ENCODE data around the gene SIPA1L3.

The SIPA1L3 gene

GRCh38 chr19:38095411-38096308 lies 188.7 kb downstream of the SIPA1L3 start:
- H3K4me3 ChIP-seq (ENCODE audit: low read depth, low read length): no peak overlapping the region

DNA sequence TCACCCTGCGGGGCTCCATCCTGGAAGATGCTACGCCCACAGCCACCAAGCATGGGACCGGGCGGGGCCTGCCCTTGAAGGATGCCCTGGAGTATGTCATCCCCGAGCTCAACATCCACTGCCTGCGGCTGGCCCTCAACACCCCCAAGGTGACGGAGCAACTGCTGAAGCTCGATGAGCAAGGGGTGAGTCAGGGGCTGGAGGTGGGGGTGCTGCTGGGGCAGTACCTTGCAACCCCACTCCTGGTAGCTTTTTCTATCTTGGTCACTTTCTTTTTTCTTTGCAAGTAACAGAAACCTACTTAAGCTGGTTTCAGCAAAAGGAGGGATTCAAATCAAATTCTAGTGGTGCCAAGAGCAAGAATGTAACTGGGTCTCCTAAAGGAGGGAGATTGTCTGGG lies 193.0 kb downstream of the SIPA1L3 start:
- no peak overlapping the region for H3K4me3 ChIP-seq (ENCODE audit: low read depth, low read length)

GRCh38 chr19:38100589-38100988 lies 193.6 kb downstream of the SIPA1L3 start:
- H3K4me3 ChIP-seq (ENCODE audit: low read depth, low read length): no peak overlapping the region

DNA sequence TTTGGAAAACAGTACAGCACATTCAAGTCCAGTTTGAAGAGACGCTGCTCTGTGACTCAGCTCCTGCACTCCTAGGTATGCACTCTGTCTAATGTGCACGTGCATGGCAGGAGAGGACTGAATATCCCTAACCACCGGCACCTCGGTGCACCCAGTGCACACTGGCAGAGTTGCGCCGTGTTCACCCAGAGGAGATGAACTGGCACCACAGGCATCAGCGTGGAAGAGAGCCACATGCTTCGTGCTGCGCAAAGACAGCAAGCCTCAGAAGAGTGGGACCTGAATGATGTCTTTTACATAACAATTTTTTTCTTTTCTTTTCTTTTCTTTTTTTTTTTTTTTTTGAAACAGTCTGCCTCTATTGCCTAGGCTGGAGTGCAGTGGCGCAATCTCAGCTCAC lies 194.7 kb downstream of the SIPA1L3 start:
- no peak overlapping the region for H3K4me3 ChIP-seq (ENCODE audit: low read depth, low read length)

GRCh38 chr19:38105574-38105973 lies 198.6 kb downstream of the SIPA1L3 start:
- H3K4me3 ChIP-seq (ENCODE audit: low read depth, low read length): no peak overlapping the region

- no peak overlapping the region for H3K4me3 ChIP-seq (ENCODE audit: low read depth, low read length)
Observed at GRCh38 chr19:38107129-38107528, 200.1 kb downstream of the SIPA1L3 start.

GRCh38 chr19:38111898-38112297 lies 204.9 kb downstream of the SIPA1L3 start:
- H3K4me3 ChIP-seq (ENCODE audit: low read depth, low read length): no peak overlapping the region

DNA sequence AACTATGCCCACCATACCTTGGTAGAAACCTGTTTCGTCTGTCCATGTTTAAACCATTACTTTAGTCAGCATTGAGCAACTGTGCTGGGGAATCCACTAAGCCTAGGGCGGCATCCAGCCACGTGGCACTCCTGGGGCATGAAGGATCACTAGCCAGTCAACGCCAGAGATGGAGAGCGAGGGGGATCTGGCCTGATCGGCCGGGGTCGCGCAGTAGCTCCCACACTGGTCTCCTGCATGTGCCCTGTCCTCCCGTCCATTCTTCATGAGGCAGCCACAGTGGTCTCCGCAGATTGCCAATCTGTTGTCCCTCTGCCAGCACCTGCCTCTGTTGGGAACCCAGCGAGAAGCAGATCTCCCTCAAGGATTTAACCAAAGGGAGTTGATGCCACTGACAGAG lies 207.6 kb downstream of the SIPA1L3 start:
- no peak overlapping the region for H3K4me3 ChIP-seq (ENCODE audit: low read depth, low read length)

DNA sequence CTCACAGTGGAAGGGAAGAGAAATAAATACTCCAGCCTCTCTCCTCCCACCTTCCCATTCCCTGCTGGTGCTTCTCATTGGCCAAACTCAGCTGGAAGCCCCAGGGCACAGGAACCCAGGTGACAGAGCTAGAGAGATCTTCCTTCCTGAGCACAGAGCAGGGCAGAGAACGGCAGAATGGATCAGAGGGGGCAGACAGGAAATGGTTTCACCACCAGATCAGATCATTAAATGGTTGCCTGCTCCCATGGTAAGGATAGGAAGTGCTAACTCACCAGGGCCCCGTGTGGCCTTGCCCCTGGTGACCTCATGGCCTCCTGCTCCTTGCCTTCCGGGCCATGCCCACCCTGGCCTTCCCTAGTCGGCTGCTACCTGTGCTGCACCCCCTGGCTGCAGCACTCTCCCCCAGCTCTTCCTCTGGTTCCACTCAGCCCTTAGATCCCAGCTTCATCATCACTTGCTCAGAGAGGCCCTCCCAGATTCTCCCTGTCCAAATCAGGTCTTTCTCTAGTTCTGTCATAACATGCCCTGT lies 208.3 kb downstream of the SIPA1L3 start:
- no peak overlapping the region for H3K4me3 ChIP-seq (ENCODE audit: low read depth, low read length)

- H3K4me3 ChIP-seq (ENCODE audit: low read depth, low read length): no peak overlapping the region
Observed at GRCh38 chr19:38118176-38118575, 211.2 kb downstream of the SIPA1L3 start.

DNA sequence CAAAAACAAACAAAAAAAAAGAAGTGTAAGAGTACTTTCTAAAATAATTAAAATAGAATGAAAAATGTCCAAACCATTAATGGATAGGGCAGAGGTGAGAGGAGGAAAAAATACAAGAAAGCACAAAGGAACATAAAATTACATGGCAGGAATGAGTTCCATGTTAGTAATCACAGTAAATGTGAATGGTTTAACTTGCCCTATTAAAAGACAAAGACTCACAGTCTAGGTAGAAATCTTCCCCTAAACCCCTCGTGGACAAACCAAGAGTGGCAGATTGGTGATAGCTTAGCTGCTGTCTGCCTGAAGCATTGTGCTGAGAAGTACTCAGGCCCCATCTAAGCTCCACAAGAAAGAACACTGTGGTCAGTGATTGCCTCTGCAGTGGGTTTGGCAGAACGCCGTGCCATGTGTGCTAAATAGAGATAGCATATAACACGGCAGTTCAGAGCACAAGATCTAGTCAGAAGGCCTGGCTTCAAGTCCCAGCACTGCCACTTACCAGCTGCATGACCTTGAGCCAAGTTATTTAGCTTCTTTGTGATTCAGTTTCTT lies 213.5 kb downstream of the SIPA1L3 start:
- no peak overlapping the region for H3K4me3 ChIP-seq (ENCODE audit: low read depth, low read length)

DNA sequence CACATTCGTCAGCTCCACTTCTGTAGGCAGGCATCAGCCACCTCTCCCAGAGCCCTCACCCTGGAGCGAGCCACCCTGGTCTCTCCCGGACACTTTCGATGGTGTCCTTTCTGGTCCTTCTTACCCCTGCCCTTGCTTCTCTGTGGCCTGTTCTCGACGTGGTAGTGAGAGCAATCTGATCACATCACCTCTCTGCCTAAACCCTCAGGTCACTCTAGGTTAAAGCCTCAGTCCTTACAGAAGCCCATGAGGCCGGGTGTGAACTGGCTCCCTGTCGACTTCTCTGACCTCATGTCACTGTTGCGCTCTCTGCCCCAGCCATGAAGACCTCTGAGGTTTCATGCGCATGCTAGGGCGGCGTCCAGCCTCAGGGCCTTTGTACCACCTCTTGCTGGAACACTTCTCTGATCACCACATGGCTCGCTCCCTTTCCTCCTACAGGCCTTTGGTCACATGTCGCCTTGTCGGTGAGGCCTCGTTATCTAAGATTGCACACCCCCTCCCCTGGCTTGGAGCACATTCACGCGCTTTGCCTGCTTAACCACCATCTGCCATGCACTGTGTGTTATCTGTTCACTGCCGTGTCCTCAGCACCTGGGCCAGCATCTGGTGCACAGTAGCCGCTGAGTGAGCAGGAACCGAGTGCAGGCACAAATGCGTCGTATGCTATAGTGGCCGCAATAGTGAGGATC lies 215.5 kb downstream of the SIPA1L3 start:
- no peak overlapping the region for H3K4me3 ChIP-seq (ENCODE audit: low read depth, low read length)

GRCh38 chr19:38125238-38125637 lies 218.2 kb downstream of the SIPA1L3 start:
- H3K4me3 ChIP-seq (ENCODE audit: low read depth, low read length): no peak overlapping the region

DNA sequence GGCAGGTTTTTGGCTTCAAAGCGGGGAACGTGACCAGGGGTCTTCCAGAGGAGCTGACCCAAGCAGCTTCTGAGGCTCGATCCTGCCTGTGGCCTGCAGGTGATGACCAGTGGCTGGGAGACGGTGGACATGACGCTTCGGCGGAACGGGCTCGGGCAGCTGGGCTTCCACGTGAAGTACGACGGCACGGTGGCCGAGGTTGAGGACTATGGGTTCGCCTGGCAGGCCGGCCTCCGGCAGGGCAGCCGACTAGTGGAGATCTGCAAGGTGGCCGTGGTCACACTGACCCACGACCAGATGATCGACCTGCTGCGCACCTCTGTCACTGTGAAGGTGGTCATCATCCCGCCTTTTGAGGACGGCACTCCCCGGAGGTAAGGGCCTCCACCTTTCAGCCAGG lies 223.4 kb downstream of the SIPA1L3 start:
- H3K4me3 ChIP-seq (ENCODE audit: low read depth, low read length): no peak overlapping the region

- no peak overlapping the region for H3K4me3 ChIP-seq (ENCODE audit: low read depth, low read length)
Observed at GRCh38 chr19:38132781-38133180, 225.8 kb downstream of the SIPA1L3 start.

GRCh38 chr19:38133319-38133718 lies 226.3 kb downstream of the SIPA1L3 start:
- no peak overlapping the region for H3K4me3 ChIP-seq (ENCODE audit: low read depth, low read length)

DNA sequence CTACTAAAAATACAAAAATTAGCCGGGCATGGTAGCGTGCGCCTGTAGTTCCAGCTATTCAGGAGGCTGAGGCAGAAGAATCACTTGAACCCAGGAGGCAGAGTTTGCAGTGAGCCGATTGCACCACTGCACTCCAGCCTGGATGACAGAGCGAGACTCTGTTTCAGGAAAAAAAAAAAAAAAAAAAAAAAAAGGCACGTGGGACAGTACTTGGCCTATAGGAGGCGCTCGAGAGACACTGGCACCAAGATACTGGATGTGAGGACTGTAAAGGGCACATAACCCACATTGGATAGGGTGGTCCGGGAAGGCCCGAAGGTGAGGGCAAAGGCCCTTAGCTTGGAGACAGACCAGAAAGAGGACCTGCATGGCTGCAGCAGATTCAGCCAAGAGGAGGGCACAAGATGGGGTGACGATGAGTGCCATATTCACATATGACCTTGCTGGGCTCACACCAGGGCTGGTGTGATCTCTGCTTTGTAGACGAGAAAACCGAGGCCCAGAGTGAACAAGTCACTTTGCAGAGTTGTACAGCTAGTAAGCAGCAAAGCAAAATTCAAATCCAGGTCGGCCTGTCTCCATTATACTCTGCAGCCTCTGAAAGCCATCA lies 227.6 kb downstream of the SIPA1L3 start:
- no peak overlapping the region for H3K4me3 ChIP-seq (ENCODE audit: low read depth, low read length)

DNA sequence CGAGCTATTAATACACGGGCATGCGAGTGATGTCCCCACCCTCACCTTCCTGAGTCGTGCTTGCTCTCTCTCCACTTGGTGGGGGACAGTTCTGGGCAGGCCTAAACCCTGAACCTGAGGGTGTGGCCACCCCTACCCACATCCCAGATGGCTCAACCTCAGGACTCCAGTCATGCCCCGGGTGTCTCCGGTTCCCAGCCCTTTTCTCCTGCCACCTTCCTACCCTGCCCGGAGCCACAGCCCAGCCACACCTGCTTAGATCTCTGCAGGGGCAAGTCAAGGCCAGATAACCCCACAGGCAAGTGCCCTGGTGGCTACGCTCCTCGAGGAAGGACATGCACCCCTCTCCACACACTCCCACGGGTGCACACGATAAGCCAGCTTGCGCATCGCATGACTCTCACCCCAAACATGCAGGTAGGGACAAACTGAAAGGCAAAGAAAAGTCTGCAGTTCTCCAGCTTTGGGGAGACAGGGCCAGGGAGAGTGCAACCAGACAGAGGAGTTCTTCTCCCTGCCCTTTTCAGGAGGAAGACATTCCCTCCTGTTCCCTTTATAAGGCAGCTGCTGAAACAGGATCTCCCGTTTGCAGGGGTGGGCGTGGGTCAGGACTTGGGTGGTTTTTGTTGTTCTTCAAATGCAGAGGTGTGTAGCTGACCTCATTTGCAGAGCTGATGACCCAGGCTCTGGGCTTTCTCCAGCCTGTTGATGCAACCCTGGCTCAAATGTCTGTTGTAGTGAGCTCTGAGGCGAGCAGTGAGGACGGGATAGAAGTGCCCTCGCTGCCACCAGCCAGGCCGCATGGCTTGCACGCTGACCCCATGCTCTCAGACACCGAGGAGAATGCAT lies 228.4 kb downstream of the SIPA1L3 start:
- no peak overlapping the region for H3K4me3 ChIP-seq (ENCODE audit: low read depth, low read length)

DNA sequence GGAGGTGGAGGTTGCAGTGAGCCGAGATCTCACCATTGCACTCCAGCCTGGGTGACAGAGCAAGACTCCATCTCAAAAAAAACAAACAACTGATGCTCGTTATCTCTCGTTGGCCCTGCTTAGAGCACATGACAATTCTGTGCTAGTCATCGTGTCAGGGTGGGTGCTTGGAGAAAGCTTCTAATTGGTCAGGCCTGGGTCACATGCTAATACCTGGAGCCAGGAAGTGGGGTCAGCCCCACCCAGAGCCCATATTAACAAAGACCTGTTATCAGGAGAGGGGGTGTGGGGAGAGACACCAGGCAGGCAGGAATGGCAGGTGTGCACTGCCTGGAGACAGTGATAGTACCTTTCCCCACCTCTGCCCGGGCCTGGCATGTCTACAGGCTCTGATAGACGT lies 232.1 kb downstream of the SIPA1L3 start:
- no peak overlapping the region for H3K4me3 ChIP-seq (ENCODE audit: low read depth, low read length)

- no peak overlapping the region for H3K4me3 ChIP-seq (ENCODE audit: low read depth, low read length)
Observed at GRCh38 chr19:38141108-38141507, 234.1 kb downstream of the SIPA1L3 start.
